T-helper 2 cell treated with Interferon-gamma antibody and Interleukin-4, amounts not matched to agents 100 ng/mL and 5 ng/mL, for 36 hours (primary cell): ENCODE data around the gene UNC119B. TPM values are rescaled to one million over a fixed set of nuclear protein-coding genes. Genes with fewer than 3 reads are reported as not detected.

Experiments
- intact Hi-C: fragments of 100-400 bp; cut with micrococcal nuclease; formaldehyde crosslinking; loops from one replicate; pipeline ENCODE4 v1.15.1; 2023
- total RNA-seq: library from RNA; stranded (reverse); gene quantifications from 2 replicates; pipeline ENCODE4 v1.2.3, GENCODE V29; 2022

UNC119B gene
- total RNA-seq, 1 donor from 2014 or later: 20.3 TPM

GRCh38 chr12:120738252-120739030, 28.2 kb downstream of the UNC119B start:
- intact Hi-C loops: no loop called here

GRCh38 chr12:120739031-120739762, 28.9 kb downstream of the UNC119B start:
- intact Hi-C loops: no loop called here

GRCh38 chr12:120739821-120740613, 29.8 kb downstream of the UNC119B start:
- intact Hi-C loops: no loop called here

- intact Hi-C loops: no loop called here
Measured at GRCh38 chr12:120740871-120741270, 30.6 kb downstream of the UNC119B start.

- intact Hi-C loops: no loop called here
Measured at GRCh38 chr12:120741476-120742421, 31.5 kb downstream of the UNC119B start.

GRCh38 chr12:120744922-120745493, 34.8 kb downstream of the UNC119B start:
- intact Hi-C loops: no loop called here

- intact Hi-C loops: no loop called here
Measured at GRCh38 chr12:120748242-120748641, 38.0 kb downstream of the UNC119B start.

GRCh38 chr12:120749256-120749655, 39.0 kb downstream of the UNC119B start:
- intact Hi-C loops: no loop called here

GRCh38 chr12:120750806-120751205, 40.5 kb downstream of the UNC119B start:
- intact Hi-C loops: no loop called here

GRCh38 chr12:120751389-120751788, 41.1 kb downstream of the UNC119B start:
- intact Hi-C loops: no loop called here

- intact Hi-C loops: no loop called here
Measured at GRCh38 chr12:120754792-120755191, 44.5 kb downstream of the UNC119B start.

GRCh38 chr12:120755269-120755668, 45.0 kb downstream of the UNC119B start:
- intact Hi-C loops: no loop called here

- intact Hi-C loops: no loop called here
Measured at GRCh38 chr12:120757226-120757742, 47.0 kb downstream of the UNC119B start.

- intact Hi-C loops: no loop called here
Measured at GRCh38 chr12:120757949-120758348, 47.7 kb downstream of the UNC119B start.

- intact Hi-C loops: no loop called here
Measured at GRCh38 chr12:120758798-120759590, 48.7 kb downstream of the UNC119B start.

GRCh38 chr12:120759591-120760348, 49.5 kb downstream of the UNC119B start:
- intact Hi-C loops: no loop called here

- intact Hi-C loops: no loop called here
Measured at GRCh38 chr12:120760349-120761254, 50.3 kb downstream of the UNC119B start.
